ENCODE data around the gene TGM2.
A peak's percentile ranks its signal among the peaks of the same experiment; 100 is the strongest.

- peak; percentile 13; the same call in 1 of the 2 replicates for TF ChIP-seq CTCF (IDR thresholded peaks at IDR 0.05; ENCODE audit: low read depth, low read length)
- no peak for TF ChIP-seq EZH2phosphoT487 (IDR thresholded peaks at IDR 0.05; ENCODE audit: low read depth)
Measured at GRCh38 chr20:38172408-38172807, 7.3 kb upstream of the TGM2 start.
